Chondrocyte (in vitro differentiated cells): ENCODE measurements around the gene LUZP1. TPM values are rescaled to one million over a fixed set of nuclear protein-coding genes. Genes with fewer than 3 reads are reported as not detected.

Experiments
- DNase-seq: peaks from one replicate; pipeline ENCODE4 v3.0.0; 2021; ENCODE audit warnings: mixed read lengths, low spot score
- H3K27ac Mint-ChIP-seq: one replicate; pipeline ENCODE4 v1.8.0; 2021; ENCODE audit warnings: mild to moderate bottlenecking, moderate library complexity, mixed read lengths; ENCODE audit not compliant: unreplicated experiment
- H3K27me3 Mint-ChIP-seq: 2 replicates; pipeline ENCODE4 v1.8.0; 2021; ENCODE audit warnings: low read depth, mixed read lengths
- H3K36me3 Mint-ChIP-seq: 2 replicates; pipeline ENCODE4 v1.8.0; 2021; ENCODE audit warnings: low read depth, mixed read lengths
- H3K4me1 Mint-ChIP-seq: 2 replicates; pipeline ENCODE4 v1.8.0; 2021; ENCODE audit warnings: low read depth, mild to moderate bottlenecking, mixed read lengths
- H3K4me3 Mint-ChIP-seq: one replicate; pipeline ENCODE4 v1.8.0; 2021; ENCODE audit warnings: mild to moderate bottlenecking, moderate library complexity, mixed read lengths; ENCODE audit not compliant: unreplicated experiment
- H3K9me3 Mint-ChIP-seq: 2 replicates; pipeline ENCODE4 v1.8.0; 2021; ENCODE audit warnings: low read depth, mixed read lengths
- CTCF ChIP-seq: fragments of 200-600 bp; sonication (generic); IDR thresholded peaks from 2 replicates; pipeline ENCODE4 v1.5.0; 2021; ENCODE audit warnings: antibody characterized with exemption, mild to moderate bottlenecking, moderate library complexity
- microRNA-seq: library from miRNA; unstranded; fragments of <30 nt; microRNA quantifications from one replicate; pipeline ENCODE4 v1.2.0, GENCODE V29; 2020; ENCODE audit warnings: borderline number of aligned reads
- total RNA-seq: library from RNA; stranded (reverse); gene quantifications from 3 replicates; pipeline ENCODE4 v1.2.1, GENCODE V29; 2021

The LUZP1 gene
- total RNA-seq, 1 donor from 2014 or later: 55.5 TPM

- Mint-ChIP-seq H3K27ac (peak overlapping the region; percentile 43), H3K36me3 (no peaks in the 10 kb centered on the region), H3K4me1 (peaks cover 56% of the 10 kb centered on the region), H3K4me3 (no peak overlapping the region), H3K9me3 (no peaks in the 10 kb centered on the region), H3K27me3 (no peaks in the 10 kb centered on the region)
- no peak for DNase-seq
- no peak for TF ChIP-seq CTCF
Measured at GRCh38 chr1:23040509-23040908, 128.1 kb downstream of the LUZP1 start.

GRCh38 chr1:23039308-23039826 is 129.3 kb downstream of the LUZP1 start:
- H3K4me3 Mint-ChIP-seq: no peak overlapping the region
- no peaks in the 10 kb centered on the region for H3K36me3 Mint-ChIP-seq
- DNase-seq: no peak
- H3K27me3 Mint-ChIP-seq: no peaks in the 10 kb centered on the region
- no peaks in the 10 kb centered on the region for H3K9me3 Mint-ChIP-seq
- peak overlapping the region; percentile 69 for H3K27ac Mint-ChIP-seq
- TF ChIP-seq CTCF: no peak
- H3K4me1 Mint-ChIP-seq: peaks cover 53% of the 10 kb centered on the region

GRCh38 chr1:23037081-23037740 is 131.4 kb downstream of the LUZP1 start:
- Mint-ChIP-seq H3K4me1 (peaks cover 59% of the 10 kb centered on the region), H3K4me3 (no peak overlapping the region)

GRCh38 chr1:23035823-23036452 is 132.7 kb downstream of the LUZP1 start:
- peaks cover 60% of the 10 kb centered on the region for H3K4me1 Mint-ChIP-seq
- H3K27ac Mint-ChIP-seq: peak overlapping the region; percentile 62
- no peaks in the 10 kb centered on the region for H3K27me3 Mint-ChIP-seq
- H3K4me3 Mint-ChIP-seq: no peak overlapping the region
- H3K36me3 Mint-ChIP-seq: peaks cover 2% of the 10 kb centered on the region
- no peaks in the 10 kb centered on the region for H3K9me3 Mint-ChIP-seq
- DNase-seq: no peak
- no peak for TF ChIP-seq CTCF

More at GRCh38 chr1:23037081-23037740, 131.4 kb downstream of the LUZP1 start:
- no peak for DNase-seq
- no peaks in the 10 kb centered on the region for H3K27me3 Mint-ChIP-seq
- H3K9me3 Mint-ChIP-seq: no peaks in the 10 kb centered on the region
- H3K36me3 Mint-ChIP-seq: peaks cover 2% of the 10 kb centered on the region
- no peak for TF ChIP-seq CTCF
- no peak overlapping the region for H3K27ac Mint-ChIP-seq

Small RNAs within 50 kb of the gene (microRNA-seq; reads per million reads assigned to microRNA genes)
- 1.7 reads per million for gene MIR3115
- not detected for gene MIR4419A

Other genes with a start within 250 kb of the LUZP1 start
- gene LACTBL1, start 196.0 kb downstream of the LUZP1 start, total RNA-seq: not detected in 3 replicates
- gene TEX46, start 153.0 kb downstream of the LUZP1 start, total RNA-seq: not detected in 3 replicates
- 88.1 to 105 TPM (median 89.9 TPM) in 3 replicates for gene KDM1A, start 149.4 kb downstream of the LUZP1 start, total RNA-seq
- 2.1 to 3.7 TPM (median 2.3 TPM) in 3 replicates for gene HTR1D, start 48.6 kb upstream of the LUZP1 start, total RNA-seq
- gene HNRNPR, start 175.4 kb upstream of the LUZP1 start, total RNA-seq: 91.0 to 151 TPM (median 91.3 TPM) in 3 replicates
- 17.0 to 18.6 TPM (median 17.4 TPM) in 3 replicates for gene ZNF436, start 201.0 kb upstream of the LUZP1 start, total RNA-seq